Epithelial cell of prostate (primary cell): ENCODE results near the gene HSPB6.
A peak's percentile ranks its signal among the peaks of the same experiment; 100 is the strongest.

Source experiments
- DNase-seq: peaks from one replicate; pipeline ENCODE4 v3.0.0-alpha.2; 2011; ENCODE audit warnings: low read depth, low spot score
- H3K27ac ChIP-seq: fragments of 450-650 bp; 2 replicates; pipeline ENCODE4 v1.5.1; 2017; ENCODE audit warnings: mild to moderate bottlenecking

The HSPB6 gene

DNA sequence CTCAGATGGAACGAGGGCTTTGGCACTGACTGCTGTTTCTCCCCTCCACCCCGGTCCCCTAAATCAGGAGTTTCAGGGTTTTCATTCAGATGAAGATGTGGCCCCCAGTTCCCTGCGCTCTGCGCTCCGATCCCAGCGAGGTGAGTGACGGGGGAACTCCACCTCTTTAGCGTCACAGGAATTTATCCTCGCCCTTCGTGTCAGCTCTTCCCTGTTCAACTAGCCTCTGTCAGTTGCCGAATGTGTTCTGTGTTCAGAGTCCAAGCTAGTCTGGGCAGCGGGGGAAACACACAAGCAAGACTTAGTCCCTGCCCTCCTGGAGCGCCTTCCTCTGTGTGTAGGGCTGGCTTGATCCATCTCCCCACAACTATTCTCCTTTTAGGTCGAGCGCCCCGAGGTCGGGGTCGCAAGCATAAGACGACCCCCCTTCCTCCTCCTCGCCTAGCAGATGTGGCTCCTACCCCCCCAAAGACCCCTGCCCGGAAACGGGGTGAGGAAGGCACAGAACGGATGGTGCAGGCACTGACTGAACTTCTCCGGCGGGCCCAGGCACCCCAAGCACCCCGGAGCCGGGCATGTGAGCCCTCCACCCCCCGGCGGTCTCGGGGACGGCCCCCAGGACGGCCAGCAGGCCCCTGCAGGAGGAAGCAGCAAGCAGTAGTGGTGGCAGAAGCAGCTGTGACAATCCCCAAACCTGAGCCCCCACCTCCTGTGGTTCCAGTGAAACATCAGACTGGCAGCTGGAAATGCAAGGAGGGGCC is 37.2 kb downstream of the HSPB6 start:
- no peak for DNase-seq
- no peak overlapping the region for H3K27ac ChIP-seq

DNA sequence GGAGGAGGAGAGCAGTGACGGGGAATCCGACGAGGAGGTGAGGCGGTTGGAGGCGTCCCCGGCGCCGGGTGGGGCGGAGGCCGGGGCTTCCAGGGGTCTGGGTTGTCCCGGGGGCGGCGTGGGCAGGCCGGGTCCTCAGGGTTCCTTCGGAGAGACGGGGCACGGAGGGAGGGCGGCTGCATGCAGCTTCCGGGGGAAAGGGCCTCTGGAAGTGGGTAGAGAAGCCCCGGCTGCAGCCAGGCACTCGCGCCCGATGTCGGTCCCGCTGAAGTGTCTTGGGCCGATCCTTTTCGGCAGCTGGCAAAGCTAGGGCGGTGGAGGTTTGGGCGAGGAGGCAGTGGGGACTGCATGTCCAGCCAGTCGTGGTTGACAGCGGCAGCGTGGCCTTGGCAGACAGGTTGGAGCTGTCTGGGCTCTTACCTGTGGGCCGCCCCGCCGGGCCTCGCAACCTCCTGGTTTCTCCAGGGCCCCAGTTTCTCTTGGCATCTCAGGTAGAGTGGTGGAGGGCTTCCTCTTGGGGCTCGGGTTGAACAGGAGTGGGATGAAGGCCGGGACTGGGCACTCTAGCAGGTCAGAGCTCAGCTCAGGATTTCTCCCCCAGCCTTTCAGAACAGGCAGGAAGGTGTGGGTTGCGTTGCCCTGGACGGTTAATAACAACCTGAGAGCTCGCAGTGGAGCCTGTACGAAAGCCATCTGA is 38.3 kb downstream of the HSPB6 start:
- no peak for DNase-seq
- H3K27ac ChIP-seq = peak overlapping the region; percentile 85

DNA sequence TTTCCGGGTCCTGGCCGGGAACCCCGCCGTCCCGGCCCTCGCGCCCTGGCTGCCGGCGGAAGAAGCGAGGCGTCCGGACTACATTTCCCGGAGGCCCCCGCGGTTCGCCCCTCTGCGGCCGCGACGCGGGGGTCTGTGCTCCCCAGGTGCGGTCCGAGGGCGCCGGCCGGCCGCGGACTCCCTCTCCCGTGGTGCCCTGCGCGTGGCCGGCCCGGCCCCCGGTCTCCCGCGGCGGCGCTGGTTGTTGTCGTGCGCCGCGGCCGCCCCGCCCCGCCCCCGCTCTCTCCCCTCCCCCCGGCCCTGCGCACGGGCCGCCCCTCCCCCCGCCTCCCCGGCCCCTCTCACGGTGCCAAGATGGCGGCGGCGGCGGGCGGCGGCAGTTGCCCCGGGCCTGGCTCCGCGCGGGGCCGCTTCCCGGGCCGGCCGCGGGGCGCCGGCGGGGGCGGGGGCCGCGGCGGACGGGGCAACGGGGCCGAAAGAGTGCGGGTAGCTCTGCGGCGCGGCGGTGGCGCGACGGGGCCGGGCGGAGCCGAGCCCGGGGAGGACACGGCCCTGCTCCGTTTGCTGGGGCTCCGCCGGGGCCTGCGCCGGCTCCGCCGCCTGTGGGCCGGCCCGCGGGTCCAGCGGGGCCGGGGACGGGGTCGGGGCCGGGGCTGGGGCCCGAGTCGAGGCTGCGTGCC is 39.0 kb downstream of the HSPB6 start, which contains the start of gene KMT2B:
Gene KMT2B, plus strand, starts transcription at position 339 of the 680 bp plus-strand sequence. Its CDS starts 16 bp downstream, at position 355.
- no peak for DNase-seq

DNA sequence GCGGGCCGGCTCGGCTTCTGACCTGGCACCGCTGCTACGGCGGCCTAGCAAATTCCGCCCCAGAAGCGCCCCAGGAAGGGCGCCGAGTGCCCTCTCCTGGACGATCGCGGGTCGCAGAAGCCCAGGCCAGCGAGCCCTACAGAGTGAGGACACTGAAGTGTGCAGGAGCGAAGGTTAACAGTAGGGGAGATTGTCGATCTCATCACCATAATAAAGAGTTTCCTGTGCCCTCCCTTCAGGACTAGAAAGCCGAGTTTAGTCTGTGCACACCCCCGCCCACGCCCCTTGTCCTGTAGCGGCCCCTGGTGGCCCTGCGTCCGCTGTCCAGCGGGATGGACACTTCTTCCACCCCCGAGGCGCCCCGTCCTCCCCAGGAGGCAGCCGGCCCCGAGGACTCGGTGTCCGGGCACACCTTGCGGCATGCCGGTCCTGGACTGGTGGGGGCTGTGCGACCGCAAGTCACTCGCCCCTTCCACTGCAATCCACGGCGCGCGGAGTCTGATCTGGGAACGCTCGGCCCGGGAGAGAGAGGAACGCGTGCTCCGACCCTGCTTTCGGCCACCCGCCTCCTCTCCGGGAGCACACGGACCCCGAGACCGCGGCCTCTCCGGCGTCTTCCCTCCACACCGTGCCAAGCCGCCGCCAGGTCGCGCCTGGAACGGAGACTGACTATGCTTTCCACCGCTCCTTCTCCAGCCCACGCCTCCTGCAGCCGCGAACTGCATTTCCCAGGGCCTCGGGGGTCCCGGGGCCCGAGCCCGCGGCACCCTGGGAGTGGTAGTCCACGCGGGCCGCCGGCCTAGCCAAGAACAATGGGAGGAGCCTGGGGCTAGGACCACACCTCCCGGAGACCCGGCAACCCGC is 39.8 kb downstream of the HSPB6 start:
- H3K27ac ChIP-seq = peak overlapping the region; percentile 85

More for the DNA sequence above, 39.0 kb downstream of the HSPB6 start, which contains the start of gene KMT2B:
- H3K27ac ChIP-seq = peak within 1 kb of the TSS; percentile 85

DNA sequence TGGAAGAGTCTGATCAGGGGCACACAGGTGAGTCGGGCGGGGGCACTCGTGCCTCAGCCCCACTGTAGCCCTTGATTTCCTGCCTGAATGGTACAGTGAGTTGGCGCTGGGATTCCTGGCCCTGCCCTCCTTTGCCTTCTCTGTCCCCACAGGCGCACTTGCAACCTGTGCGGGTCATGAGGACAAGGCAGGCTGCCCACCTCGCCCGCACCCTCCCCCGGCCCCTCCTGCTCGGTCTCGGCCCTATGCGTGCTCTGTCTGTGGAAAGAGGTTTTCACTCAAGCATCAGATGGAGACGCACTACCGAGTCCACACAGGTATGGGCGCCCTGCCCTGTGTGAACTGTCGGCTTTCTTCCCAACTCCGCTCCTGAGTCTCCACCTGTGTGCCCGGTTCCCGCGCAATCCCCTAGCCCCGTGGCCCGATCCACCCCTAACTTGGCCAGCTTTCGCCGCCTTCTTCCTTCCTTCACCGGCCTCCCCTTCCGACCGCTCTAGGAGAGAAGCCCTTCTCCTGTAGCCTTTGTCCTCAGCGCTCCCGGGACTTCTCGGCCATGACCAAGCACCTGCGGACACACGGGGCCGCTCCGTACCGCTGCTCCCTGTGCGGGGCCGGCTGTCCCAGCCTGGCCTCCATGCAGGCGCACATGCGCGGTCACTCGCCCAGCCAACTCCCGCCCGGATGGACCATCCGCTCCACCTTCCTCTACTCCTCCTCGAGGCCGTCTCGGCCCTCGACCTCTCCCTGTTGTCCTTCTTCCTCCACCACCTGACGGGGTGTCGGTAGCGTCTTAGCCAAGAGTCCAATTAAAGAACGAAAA is 40.6 kb downstream of the HSPB6 start:
- DNase-seq = no peak
- peak overlapping the region; percentile 85 for H3K27ac ChIP-seq

More for the DNA sequence above, 39.8 kb downstream of the HSPB6 start:
- peak; percentile 55 for DNase-seq

DNA sequence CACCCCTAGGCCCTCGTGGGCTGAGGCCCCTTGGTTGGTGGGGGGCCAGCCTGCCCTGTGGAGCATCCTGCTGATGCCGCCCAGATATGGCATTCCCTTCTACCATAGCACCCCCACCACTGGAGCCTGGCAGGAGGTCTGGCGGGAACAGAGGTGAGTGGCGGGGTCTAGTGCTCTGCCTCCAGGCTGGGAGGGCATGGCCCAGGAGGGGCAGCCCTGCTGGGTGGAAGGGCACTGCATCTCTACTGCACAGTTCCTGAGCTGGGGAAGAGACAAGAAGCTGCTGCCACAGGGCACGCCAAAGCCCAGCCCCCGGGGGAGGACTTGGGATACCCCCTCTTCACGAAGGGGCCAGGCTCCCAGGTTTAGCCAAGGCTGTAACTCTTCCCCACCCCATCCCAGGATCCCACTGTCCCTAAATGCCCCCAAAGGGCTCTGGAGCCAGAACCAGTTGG is 41.4 kb downstream of the HSPB6 start:
- H3K27ac ChIP-seq = no peak overlapping the region
- DNase-seq = no peak

DNA sequence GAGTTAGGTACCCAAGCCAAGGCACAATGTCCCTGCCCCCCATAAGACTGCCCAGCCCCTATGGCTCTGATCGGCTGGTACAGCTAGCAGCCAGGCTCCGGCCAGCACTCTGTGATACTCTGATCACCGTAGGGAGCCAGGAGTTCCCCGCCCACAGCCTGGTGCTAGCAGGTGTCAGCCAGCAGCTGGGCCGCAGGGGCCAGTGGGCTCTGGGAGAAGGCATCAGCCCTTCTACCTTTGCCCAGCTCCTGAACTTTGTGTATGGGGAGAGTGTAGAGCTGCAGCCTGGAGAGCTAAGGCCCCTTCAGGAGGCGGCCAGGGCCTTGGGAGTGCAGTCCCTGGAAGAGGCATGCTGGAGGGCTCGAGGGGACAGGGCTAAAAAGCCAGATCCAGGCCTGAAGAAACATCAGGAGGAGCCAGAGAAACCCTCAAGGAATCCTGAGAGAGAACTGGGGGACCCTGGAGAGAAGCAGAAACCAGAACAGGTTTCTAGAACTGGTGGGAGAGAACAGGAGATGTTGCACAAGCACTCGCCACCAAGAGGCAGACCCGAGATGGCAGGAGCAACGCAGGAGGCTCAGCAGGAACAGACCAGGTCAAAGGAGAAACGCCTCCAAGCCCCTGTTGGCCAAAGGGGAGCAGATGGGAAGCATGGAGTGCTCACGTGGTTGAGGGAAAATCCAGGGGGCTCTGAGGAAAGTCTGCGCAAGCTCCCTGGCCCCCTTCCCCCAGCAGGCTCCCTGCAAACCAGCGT is 42.1 kb downstream of the HSPB6 start:
- no peak for DNase-seq
- no peak overlapping the region for H3K27ac ChIP-seq

DNA sequence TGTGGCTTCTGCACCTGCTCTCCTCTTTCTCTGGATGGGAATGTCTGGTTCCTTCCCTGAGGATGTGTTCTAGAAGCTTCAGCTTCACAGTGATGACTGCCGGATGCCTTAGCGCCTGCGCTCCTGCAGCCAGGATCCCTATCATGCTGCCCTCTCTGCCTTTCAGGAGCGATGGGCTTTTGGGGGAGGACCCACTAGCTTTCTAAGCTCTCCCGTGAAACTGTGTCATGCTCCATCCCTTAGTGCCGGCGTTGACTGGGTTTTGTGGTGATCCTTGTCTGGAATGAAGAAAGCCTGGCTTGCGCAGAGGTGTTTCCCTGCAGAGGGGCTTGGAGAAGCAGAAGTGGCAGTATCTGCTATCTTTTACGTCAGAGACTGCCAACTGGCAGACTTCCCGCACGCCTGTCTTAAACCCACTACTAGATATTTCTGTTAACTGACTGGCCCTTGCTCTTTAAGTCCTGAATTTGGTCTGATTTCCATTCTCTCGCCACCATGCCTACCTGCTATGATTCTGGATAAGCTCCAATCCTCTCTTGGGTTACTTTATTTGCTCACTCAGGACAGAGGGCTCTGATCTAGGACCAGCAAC is 42.8 kb downstream of the HSPB6 start:
- no peak overlapping the region for H3K27ac ChIP-seq
- no peak for DNase-seq

DNA sequence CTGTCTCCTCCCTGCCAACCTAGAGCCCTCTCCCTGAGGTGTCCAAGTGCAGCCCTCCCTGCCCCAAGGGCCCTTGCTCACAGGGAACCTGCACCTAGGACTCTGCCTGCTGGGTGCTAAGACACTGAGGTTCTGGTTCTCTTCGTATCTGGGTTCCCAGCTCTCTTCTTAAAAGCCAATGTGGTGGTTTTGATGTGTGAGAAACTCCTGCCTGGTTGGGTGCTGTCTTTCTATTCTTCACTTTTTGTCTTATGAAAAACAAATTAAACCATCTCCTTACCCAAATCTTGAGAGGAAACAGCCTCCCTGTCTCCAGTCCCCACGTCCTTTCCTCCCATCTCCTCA is 43.4 kb downstream of the HSPB6 start:
- no peak for DNase-seq
- no peak overlapping the region for H3K27ac ChIP-seq

DNA sequence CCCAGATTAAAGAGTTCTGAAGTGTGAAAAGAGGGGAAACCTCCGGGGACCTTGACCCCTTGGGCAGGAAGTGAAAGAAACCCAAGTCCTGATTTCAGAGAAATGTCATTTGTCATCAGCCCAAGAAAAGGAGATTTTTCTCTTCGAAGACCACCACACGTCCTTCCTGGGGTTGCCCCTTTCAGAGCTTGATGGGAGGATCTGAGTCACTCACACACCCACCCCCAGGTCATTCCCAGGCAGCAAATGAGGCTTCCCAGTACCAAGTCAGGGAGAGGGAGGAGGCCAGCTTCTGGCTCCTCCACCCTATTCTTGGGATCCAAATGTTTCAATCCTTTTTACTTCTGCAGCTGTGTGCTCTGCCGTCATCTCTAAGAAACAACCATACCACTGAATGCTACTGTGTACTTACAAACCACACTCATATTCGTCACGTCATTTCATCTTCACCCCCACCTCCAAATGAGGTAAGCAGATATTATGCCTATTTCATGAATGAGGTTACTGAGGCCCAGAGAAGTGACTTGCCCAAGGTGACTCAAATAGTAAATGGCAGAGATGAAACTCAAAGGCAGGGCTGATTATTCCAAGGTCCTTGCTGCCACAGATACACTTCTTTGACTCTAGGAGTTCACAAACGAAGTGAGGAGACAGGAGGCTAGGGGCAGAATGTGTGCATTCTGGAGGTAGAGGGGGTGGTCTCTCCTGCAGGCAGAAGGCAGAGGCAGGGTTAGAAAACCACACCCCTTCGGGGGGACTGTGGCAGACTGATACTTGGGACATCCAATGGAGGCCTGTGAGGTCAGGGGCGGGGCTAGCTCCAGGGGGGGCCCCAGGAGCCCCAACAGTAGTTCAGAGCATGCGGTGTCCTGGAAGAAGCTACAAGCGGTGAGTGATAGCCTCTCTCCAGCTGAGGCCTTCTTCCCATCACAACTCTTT is 44.0 kb downstream of the HSPB6 start:
- H3K27ac ChIP-seq = no peak overlapping the region
- DNase-seq = no peak

DNA sequence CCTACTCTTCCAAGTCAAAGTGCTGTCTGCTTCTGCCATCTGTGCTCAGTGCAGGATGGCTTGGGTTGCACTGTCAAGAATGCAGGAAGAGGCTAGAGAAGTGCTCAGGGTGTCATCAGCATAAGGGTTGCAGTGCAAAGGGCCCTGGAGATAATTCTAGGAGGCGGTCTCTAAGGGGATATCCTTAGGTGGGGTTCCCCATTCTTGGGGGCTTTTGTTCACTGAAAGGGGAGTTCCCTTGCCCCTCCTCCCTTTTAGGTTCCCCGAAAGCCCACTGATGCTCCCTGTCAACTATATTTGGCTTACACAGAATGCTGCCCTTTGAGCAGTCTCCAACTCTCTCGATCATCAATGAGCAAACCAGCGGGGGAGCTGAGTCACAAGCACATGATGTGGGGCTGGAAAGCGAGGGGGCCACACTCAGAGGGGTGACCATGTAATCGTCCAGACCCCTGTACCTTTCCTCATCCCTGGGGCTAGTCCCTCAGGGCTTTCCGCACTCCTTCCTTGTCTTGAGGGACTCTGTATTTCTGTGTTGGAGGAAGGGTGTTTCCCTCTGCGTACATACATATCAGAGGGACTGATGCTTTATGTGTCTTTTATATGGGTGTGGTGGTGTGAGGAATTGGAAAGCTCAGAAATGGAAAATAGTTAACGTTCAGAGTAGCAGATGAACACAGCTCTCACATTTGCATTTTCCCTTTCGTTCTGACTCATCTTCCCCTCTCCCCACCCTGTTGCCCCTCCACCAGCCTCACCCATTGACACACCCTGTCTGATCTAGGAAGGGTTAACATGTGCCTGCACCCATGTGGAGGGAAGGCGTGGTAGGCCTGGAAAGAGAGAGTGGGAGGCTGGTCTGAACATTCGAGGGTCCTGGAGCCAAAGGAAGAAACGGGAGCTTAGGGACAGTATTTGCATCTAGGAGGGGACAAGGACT is 45.8 kb downstream of the HSPB6 start:
- no peak overlapping the region for H3K27ac ChIP-seq
- no peak for DNase-seq

DNA sequence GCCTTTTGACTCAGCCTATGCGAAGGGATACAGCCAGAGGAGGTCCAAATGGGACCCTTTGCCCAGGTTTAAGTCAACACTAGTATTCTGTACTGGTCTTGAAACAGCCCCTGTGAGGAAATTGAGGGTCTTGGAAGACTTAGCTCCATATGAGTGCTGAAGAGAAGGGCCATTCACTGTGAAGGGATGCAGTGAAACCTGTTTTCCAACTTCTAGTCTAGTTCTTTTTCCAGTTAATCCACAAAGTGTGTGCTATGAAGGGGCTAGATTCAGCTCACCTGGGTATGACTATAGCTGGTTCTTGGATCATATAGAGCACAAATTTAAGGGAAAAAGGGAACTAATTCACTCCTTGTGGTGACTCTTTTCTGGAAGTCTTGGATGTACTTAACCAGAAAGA is 48.4 kb downstream of the HSPB6 start:
- H3K27ac ChIP-seq = no peak overlapping the region
- no peak for DNase-seq
